ENCODE data around the gene EVC.

- TF ChIP-seq CTCF (IDR thresholded peaks at IDR 0.05; ENCODE audit: poor library complexity): no peak
- no peak for TF ChIP-seq EZH2 (IDR thresholded peaks at IDR 0.05; ENCODE audit: borderline replicate concordance)
Observed at GRCh38 chr4:5685296-5685695, 25.7 kb upstream of the EVC start.
